Measurements from ENCODE around the gene OR11G2. TPM values are rescaled to one million over a fixed set of nuclear protein-coding genes. Genes with fewer than 3 reads are reported as not detected.
"Not testable (repeated sequence)": the region's sequence is repeated elsewhere in the genome, so short reads cannot be mapped to it uniquely, and the experiment has no call there.

OR11G2 gene
- total RNA-seq, 2 donors from 2014 or later: not detected

DNA sequence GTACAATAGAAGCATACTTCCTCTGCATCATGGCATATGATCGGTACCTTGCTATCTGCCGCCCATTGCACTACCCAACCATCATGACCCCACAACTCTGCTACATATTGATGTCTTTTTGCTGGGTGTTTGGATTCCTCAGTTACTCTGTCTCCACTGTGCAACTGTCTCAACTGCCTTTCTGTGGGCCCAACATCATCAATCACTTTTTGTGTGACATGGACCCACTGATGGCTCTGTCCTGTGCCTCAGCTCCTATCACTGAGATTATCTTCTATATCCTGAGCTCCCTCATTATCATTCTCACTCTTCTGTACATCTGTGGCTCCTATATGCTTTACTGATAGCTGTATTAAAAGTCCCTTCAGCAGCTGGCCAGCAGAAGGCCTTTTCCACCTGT is 18.9 kb downstream of the OR11G2 start:
- Mint-ChIP-seq H3K27ac (no peak overlapping the region), H3K36me3 (ENCODE audit: low read depth) (peaks cover 4% of the 10 kb centered on the region), H3K27me3 (ENCODE audit: insufficient read depth) (no peaks in the 10 kb centered on the region), H3K4me1 (no peaks in the 10 kb centered on the region), H3K4me3 (no peak overlapping the region), H3K9me3 (peaks cover 78% of the 10 kb centered on the region)
- Histone ChIP-seq H3K4me1 (ENCODE audit: control insufficient read depth, insufficient read depth, low read length) (no peaks in the 10 kb centered on the region), H3K27ac (ENCODE audit: low read depth, low read length) (no peak overlapping the region), H3K36me3 (ENCODE audit: control insufficient read depth, insufficient read depth, low read length) (no peaks in the 10 kb centered on the region), H3K9me3 (ENCODE audit: control insufficient read depth, low read length) (peaks cover 60% of the 10 kb centered on the region), H3K27me3 (ENCODE audit: control insufficient read depth, insufficient read depth, low read length, poor library complexity, severe bottlenecking) (no peaks in the 10 kb centered on the region), H3K9ac (ENCODE audit: extremely low read depth, low read length, poor library complexity, severe bottlenecking) (no peak overlapping the region), H3K4me3 (ENCODE audit: low read length) (no peak overlapping the region)
- TF ChIP-seq, protein P1, sequence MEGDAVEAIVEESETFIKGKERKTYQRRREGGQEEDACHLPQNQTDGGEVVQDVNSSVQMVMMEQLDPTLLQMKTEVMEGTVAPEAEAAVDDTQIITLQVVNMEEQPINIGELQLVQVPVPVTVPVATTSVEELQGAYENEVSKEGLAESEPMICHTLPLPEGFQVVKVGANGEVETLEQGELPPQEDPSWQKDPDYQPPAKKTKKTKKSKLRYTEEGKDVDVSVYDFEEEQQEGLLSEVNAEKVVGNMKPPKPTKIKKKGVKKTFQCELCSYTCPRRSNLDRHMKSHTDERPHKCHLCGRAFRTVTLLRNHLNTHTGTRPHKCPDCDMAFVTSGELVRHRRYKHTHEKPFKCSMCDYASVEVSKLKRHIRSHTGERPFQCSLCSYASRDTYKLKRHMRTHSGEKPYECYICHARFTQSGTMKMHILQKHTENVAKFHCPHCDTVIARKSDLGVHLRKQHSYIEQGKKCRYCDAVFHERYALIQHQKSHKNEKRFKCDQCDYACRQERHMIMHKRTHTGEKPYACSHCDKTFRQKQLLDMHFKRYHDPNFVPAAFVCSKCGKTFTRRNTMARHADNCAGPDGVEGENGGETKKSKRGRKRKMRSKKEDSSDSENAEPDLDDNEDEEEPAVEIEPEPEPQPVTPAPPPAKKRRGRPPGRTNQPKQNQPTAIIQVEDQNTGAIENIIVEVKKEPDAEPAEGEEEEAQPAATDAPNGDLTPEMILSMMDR (conservative IDR thresholded peaks at IDR 0.05): no peak
- no peak for DNase-seq
- 76% methylated on average over 2 of the region's 2 CpGs; no CpG with 5 or more reads in 1 of the 2 experiments for WGBS, 2 experiments (ENCODE audit: insufficient coverage in 1 of 2, insufficient read length in 1 of 2)

DNA sequence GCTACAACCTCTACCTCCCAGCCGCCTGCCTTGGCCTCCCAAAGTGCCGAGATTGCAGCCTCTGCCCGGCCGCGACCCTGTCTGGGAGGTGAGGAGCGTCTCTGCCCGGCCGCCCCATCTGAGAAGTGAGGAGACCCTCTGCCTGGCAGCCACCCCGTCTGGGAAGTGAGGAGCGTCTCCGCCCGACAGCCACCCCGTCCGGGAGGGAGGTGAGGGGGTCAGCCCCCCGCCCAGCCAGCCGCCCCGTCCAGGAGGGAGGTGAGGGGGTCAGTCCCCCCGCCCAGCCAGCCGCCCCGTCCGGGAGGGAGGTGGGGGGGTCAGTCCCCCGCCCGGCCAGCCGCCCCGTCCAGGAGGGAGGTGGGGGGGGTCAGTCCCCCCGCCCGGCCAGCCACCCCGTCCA is 21.7 kb downstream of the OR11G2 start:
- peaks cover 84% of the 10 kb centered on the region for H3K9me3 Mint-ChIP-seq
- not testable (repeated sequence) for H3K4me3 ChIP-seq (ENCODE audit: low read length); H3K4me1 Mint-ChIP-seq; H3K36me3 ChIP-seq (ENCODE audit: control insufficient read depth, insufficient read depth, low read length); DNase-seq; H3K9ac ChIP-seq (ENCODE audit: extremely low read depth, low read length, poor library complexity, severe bottlenecking); H3K4me1 ChIP-seq (ENCODE audit: control insufficient read depth, insufficient read depth, low read length); H3K27ac Mint-ChIP-seq; H3K27me3 ChIP-seq (ENCODE audit: control insufficient read depth, insufficient read depth, low read length, poor library complexity, severe bottlenecking); H3K4me3 Mint-ChIP-seq; H3K27ac ChIP-seq (ENCODE audit: low read depth, low read length); H3K36me3 Mint-ChIP-seq (ENCODE audit: low read depth); H3K27me3 Mint-ChIP-seq (ENCODE audit: insufficient read depth)
- peaks cover 62% of the 10 kb centered on the region for H3K9me3 ChIP-seq (ENCODE audit: control insufficient read depth, low read length)
- WGBS, 2 experiments (ENCODE audit: insufficient coverage in 1 of 2, insufficient read length in 1 of 2): 68% methylated on average over 11 of the region's 28 CpGs; no CpG with 5 or more reads in 1 of the 2 experiments

GRCh38 chr14:20215196-20215595 is 24.5 kb downstream of the OR11G2 start:
- 61 to 62% methylated on average over 2 of the region's 2 CpGs for WGBS, 2 experiments (ENCODE audit: insufficient coverage in 1 of 2, insufficient read length in 1 of 2)
- H3K4me3 ChIP-seq (ENCODE audit: low read length): no peak overlapping the region
- TF ChIP-seq, protein P1 (conservative IDR thresholded peaks at IDR 0.05): no peak
- no peaks in the 10 kb centered on the region for H3K4me1 Mint-ChIP-seq
- no peaks in the 10 kb centered on the region for H3K4me1 ChIP-seq (ENCODE audit: control insufficient read depth, insufficient read depth, low read length)
- H3K27ac Mint-ChIP-seq: no peak overlapping the region
- H3K27me3 ChIP-seq (ENCODE audit: control insufficient read depth, insufficient read depth, low read length, poor library complexity, severe bottlenecking): no peaks in the 10 kb centered on the region
- peaks cover 4% of the 10 kb centered on the region for H3K36me3 Mint-ChIP-seq (ENCODE audit: low read depth)
- H3K27me3 Mint-ChIP-seq (ENCODE audit: insufficient read depth): no peaks in the 10 kb centered on the region
- H3K36me3 ChIP-seq (ENCODE audit: control insufficient read depth, insufficient read depth, low read length): no peaks in the 10 kb centered on the region
- H3K27ac ChIP-seq (ENCODE audit: low read depth, low read length): no peak overlapping the region
- H3K9ac ChIP-seq (ENCODE audit: extremely low read depth, low read length, poor library complexity, severe bottlenecking): no peak overlapping the region
- DNase-seq: no peak
- H3K9me3 Mint-ChIP-seq: peaks cover 83% of the 10 kb centered on the region
- no peak overlapping the region for H3K4me3 Mint-ChIP-seq
- H3K9me3 ChIP-seq (ENCODE audit: control insufficient read depth, low read length): peaks cover 59% of the 10 kb centered on the region

GRCh38 chr14:20219033-20219432 is 28.3 kb downstream of the OR11G2 start:
- H3K27me3 ChIP-seq (ENCODE audit: control insufficient read depth, insufficient read depth, low read length, poor library complexity, severe bottlenecking): no peaks in the 10 kb centered on the region
- Mint-ChIP-seq H3K27me3 (ENCODE audit: insufficient read depth) (no peaks in the 10 kb centered on the region), H3K9me3 (peaks cover 82% of the 10 kb centered on the region), H3K27ac (no peak overlapping the region), H3K36me3 (ENCODE audit: low read depth) (no peaks in the 10 kb centered on the region), H3K4me1 (no peaks in the 10 kb centered on the region), H3K4me3 (no peak overlapping the region)
- H3K9me3 ChIP-seq (ENCODE audit: control insufficient read depth, low read length): peaks cover 73% of the 10 kb centered on the region
- H3K4me3 ChIP-seq (ENCODE audit: low read length): no peak overlapping the region
- no peak overlapping the region for H3K27ac ChIP-seq (ENCODE audit: low read depth, low read length)
- no peak overlapping the region for H3K9ac ChIP-seq (ENCODE audit: extremely low read depth, low read length, poor library complexity, severe bottlenecking)
- TF ChIP-seq, protein P1 (conservative IDR thresholded peaks at IDR 0.05): no peak
- H3K4me1 ChIP-seq (ENCODE audit: control insufficient read depth, insufficient read depth, low read length): no peaks in the 10 kb centered on the region
- WGBS, 2 experiments (ENCODE audit: insufficient coverage in 1 of 2, insufficient read length in 1 of 2): 30 to 40% methylated on average over 4 of the region's 4 CpGs
- no peak for DNase-seq
- H3K36me3 ChIP-seq (ENCODE audit: control insufficient read depth, insufficient read depth, low read length): no peaks in the 10 kb centered on the region
